HepG2 (cell line): ENCODE results near the gene CHL1. TPM values are rescaled to one million over a fixed set of nuclear protein-coding genes. Genes with fewer than 3 reads are reported as not detected.

Source experiments
- ATAC-seq: fragments of 200-7000 bp; cut with Tn5 transposase; 3 replicates; pipeline ENCODE4 v1.9.1; 2020; ENCODE audit warnings: mild to moderate bottlenecking, moderate library complexity
- BruUV-seq: library from RNA; stranded (reverse); fragments of 400-500 nt; replicated peaks from 2 replicates; lab custom pipeline; 2021; lab: Mats Ljungman, UMichigan
- CTCF ChIA-PET: fragments of 300-600 bp; formaldehyde crosslinking; extraction: SDS; loops from one replicate; lab custom pipeline; 2021; ENCODE audit warnings: low total read pairs, inconsistent platforms, low intra/inter-chr PET ratio; lab: Yijun Ruan, JAX
- POLR2A ChIA-PET: fragments of 350-600 bp; sonication (Branson Sonifier 250); formaldehyde crosslinking; loops from one replicate; lab custom pipeline; 2020; ENCODE audit warnings: antibody characterized with exemption, inconsistent platforms; lab: Yijun Ruan, JAX
- DNase-seq: peaks from one replicate; pipeline ENCODE4 v3.0.0-alpha.2; 2015; ENCODE audit warnings: low spot score
- FAIRE-seq: peaks from 3 replicates; lab custom pipeline; 2011; peaks lifted over from hg19 to GRCh38; lab: Jason Lieb, UNC
- H2AFZ ChIP-seq: one replicate; pipeline ENCODE4 v1.6.1; 2011; ENCODE audit warnings: low read length, inconsistent platforms
- H3K27ac ChIP-seq: fragments of 300-600 bp; 3 replicates; pipeline ENCODE4 v1.8.0; 2011; ENCODE audit warnings: mixed run types, mild to moderate bottlenecking, mixed read lengths, low read length, inconsistent platforms; ENCODE audit not compliant: insufficient read depth; ENCODE audit errors: extremely low read length
- H3K27me3 ChIP-seq, 2 experiments: fragments of 200-600 bp in 1 of 2; 2 replicates in 1 of 2; 3 replicates in 1 of 2; pipeline versions ENCODE4 v1.6.0 to v1.8.0; 2011; ENCODE audit warnings: low read length in 2 of 2, mild to moderate bottlenecking in 2 of 2, moderate library complexity in 2 of 2, inconsistent platforms in 1 of 2; ENCODE audit not compliant: insufficient read depth in 2 of 2, control insufficient read depth in 1 of 2
- H3K36me3 ChIP-seq, 2 experiments: fragments of 200-600 bp in 1 of 2; replicated peaks in 1 of 2; 2 replicates in 1 of 2; 3 replicates in 1 of 2; pipeline versions ENCODE4 v1.5.1 to v1.8.0; 2011; ENCODE audit warnings: low read length in 2 of 2, inconsistent platforms in 1 of 2; ENCODE audit not compliant: insufficient read depth in 2 of 2, control insufficient read depth in 1 of 2
- H3K4me1 ChIP-seq: 2 replicates; pipeline ENCODE4 v1.5.1; 2012; ENCODE audit warnings: low read length, inconsistent platforms; ENCODE audit not compliant: insufficient read depth
- H3K4me2 ChIP-seq: 2 replicates; pipeline ENCODE4 v1.6.0; 2011; ENCODE audit warnings: low read depth, low read length, inconsistent platforms
- H3K4me3 ChIP-seq, 3 experiments: fragments of 200-600 bp in 1 of 3; sonication (generic), shearing (Covaris generic) in 1 of 3; replicated peaks in 1 of 3; 2 replicates each; pipeline ENCODE4 v1.5.1; 2011 to 2016; ENCODE audit warnings: low read length in 3 of 3, inconsistent platforms in 2 of 3, low read depth in 2 of 3, mild to moderate bottlenecking in 2 of 3, control low read depth in 1 of 3, mixed read lengths in 1 of 3; ENCODE audit not compliant: insufficient read depth in 1 of 3
- H3K79me2 ChIP-seq: one replicate; pipeline ENCODE4 v1.6.1; 2011; ENCODE audit warnings: low read length, inconsistent platforms; ENCODE audit not compliant: insufficient read depth
- H3K9ac ChIP-seq: 2 replicates; pipeline ENCODE4 v1.6.0; 2011; ENCODE audit warnings: mild to moderate bottlenecking, low read depth, low read length, inconsistent platforms; ENCODE audit not compliant: insufficient read depth
- H3K9me3 ChIP-seq: 2 replicates; pipeline ENCODE4 v1.5.1; 2012; ENCODE audit warnings: mild to moderate bottlenecking, low read length
- H4K20me1 ChIP-seq: 2 replicates; pipeline ENCODE4 v1.6.0; 2011; ENCODE audit warnings: inconsistent platforms, mild to moderate bottlenecking, low read length, moderate library complexity; ENCODE audit not compliant: insufficient read depth
- AHR ChIP-seq: IDR thresholded peaks from 2 replicates; pipeline ENCODE4 v1.6.1; 2018; ENCODE audit warnings: missing genetic modification reagents, missing compliant biosample characterization
- ARNTL ChIP-seq: sonication (generic); formaldehyde crosslinking; IDR thresholded peaks from 2 replicates; pipeline ENCODE4 v1.4.0; 2020; ENCODE audit warnings: mild to moderate bottlenecking, missing genetic modification reagents
- BORCS8-MEF2B ChIP-seq: sonication (generic); formaldehyde crosslinking; IDR thresholded peaks from 2 replicates; pipeline ENCODE4 v1.8.0; 2022; ENCODE audit warnings: mild to moderate bottlenecking, missing genetic modification reagents
- KAT8 ChIP-seq: IDR thresholded peaks from 2 replicates; pipeline ENCODE4 v1.6.1; 2016; ENCODE audit warnings: missing genetic modification reagents, missing compliant biosample characterization
- KIAA2018 ChIP-seq: sonication (generic); formaldehyde crosslinking; IDR thresholded peaks from 2 replicates; pipeline ENCODE4 v1.5.0; 2020; ENCODE audit warnings: mild to moderate bottlenecking, missing genetic modification reagents, borderline replicate concordance
- NFYC ChIP-seq: IDR thresholded peaks from 2 replicates; pipeline ENCODE4 v1.6.1; 2016; ENCODE audit warnings: missing genetic modification reagents, missing compliant biosample characterization
- NONO ChIP-seq, 2 experiments: fragments of 450-650 bp in 1 of 2; sonication (generic) in 1 of 2; formaldehyde crosslinking in 1 of 2; IDR thresholded peaks in 1 of 2; conservative IDR thresholded peaks in 1 of 2; 2 replicates each; pipeline versions ENCODE4 v1.6.1 to v1.8.0; 2017 to 2022; ENCODE audit warnings: mild to moderate bottlenecking in 1 of 2, missing genetic modification reagents in 1 of 2, moderate library complexity in 1 of 2
- PHB2 ChIP-seq: fragments of 450-650 bp; IDR thresholded peaks from 2 replicates; pipeline ENCODE4 v1.6.1; 2018; ENCODE audit not compliant: partially characterized antibody
- RELA ChIP-seq: sonication (generic); formaldehyde crosslinking; IDR thresholded peaks from 2 replicates; pipeline ENCODE4 v1.4.0; 2020; ENCODE audit warnings: missing genetic modification reagents
- SIN3A ChIP-seq: IDR thresholded peaks from 2 replicates; pipeline ENCODE4 v1.6.1; 2011; ENCODE audit warnings: low read depth, mild to moderate bottlenecking, control low read depth, low read length, borderline replicate concordance
- U2AF1 ChIP-seq: fragments of 200-400 bp; formaldehyde crosslinking; optimal IDR thresholded peaks from 2 replicates; pipeline ENCODE3; 2017; ENCODE audit warnings: mild to moderate bottlenecking, low read depth, low read length
- ZNF296 ChIP-seq: sonication (generic); formaldehyde crosslinking; conservative IDR thresholded peaks from 2 replicates; pipeline ENCODE4 v1.5.0; 2020; ENCODE audit warnings: mild to moderate bottlenecking, missing genetic modification reagents
- WGBS: methylation state at CpG from one replicate; pipeline ENCODE4 v1.1.6; 2017; ENCODE audit warnings: low lambda C conversion rate; 5-methylcytosine and 5-hydroxymethylcytosine counted together
- in situ Hi-C: cut with HindIII; loops from 2 replicates; pipeline ENCODE4 v1.10.0; 2017; ENCODE audit warnings: low pct_unique_long_range_greater_than_20kb; ENCODE audit not compliant: extremely low pct_ligation_motif_present
- intact Hi-C: fragments of 100-400 bp; cut with micrococcal nuclease; formaldehyde crosslinking; loops from one replicate; pipeline ENCODE4 v1.10.0; 2022; ENCODE audit not compliant: unreplicated experiment
- polyA plus RNA-seq, 8 experiments: library from polyadenylated mRNA; depleted of rRNA in 3 of 8; stranded (reverse) in 7 of 8; unstranded in 1 of 8; fragments of >200 nt; fragmentation: Illumina TruSeq in 4 of 8; extraction: Trizol in 4 of 8; gene quantifications; 2 replicates each; pipeline versions ENCODE4 v1.2.1 to v1.2.3, GENCODE V29; 2011 to 2016; ENCODE audit warnings: low read depth in 4 of 8, missing spikeins in 1 of 8, mixed read lengths in 1 of 8; ENCODE audit not compliant: insufficient read depth in 1 of 8
- total RNA-seq, 5 experiments: library from RNA; depleted of rRNA; stranded (reverse); fragments of >200 nt; fragmentation: Illumina TruSeq; extraction: Trizol; gene quantifications; 2 replicates each; pipeline ENCODE4 v1.2.3, GENCODE V29; 2016; ENCODE audit warnings: low read depth in 1 of 5
- TF ChIP-seq, protein P1 (sequence below), 2 experiments: fragments of 450-650 bp in 1 of 2; sonication (generic) in 1 of 2; formaldehyde crosslinking; IDR thresholded peaks; 2 replicates each; pipeline versions ENCODE4 v1.5.0 to v1.8.0; 2020 to 2022; ENCODE audit warnings: mild to moderate bottlenecking in 1 of 2, missing genetic modification reagents in 1 of 2
- TF ChIP-seq, protein P2 (sequence below): fragments of 450-650 bp; IDR thresholded peaks from 2 replicates; pipeline ENCODE4 v1.6.1; 2017

CHL1 gene
- total and polyA plus RNA-seq, 2 of the 13 experiments (the other 11 are each of a cell fraction or from before 2014, with no cell fraction given) = not detected

- TF ChIP-seq KIAA2018 (CRISPR knock-in tag) = no peak
- TF ChIP-seq SIN3A = no peak
- TF ChIP-seq, all 625 proteins: peak for 0
Observed at GRCh38 chr3:339351-339750, 142.8 kb downstream of the CHL1 start (continued).

- H3K27me3 ChIP-seq = no peaks in the 10 kb centered on the region; a peak in 1 of 5 replicates
- ChIA-PET POLR2A (no interaction called here), CTCF (no interaction called here)
- H4K20me1 ChIP-seq = no peaks in the 10 kb centered on the region
- ATAC-seq (no peak), DNase-seq (no peak), FAIRE-seq (no peak)
- intact Hi-C loops (no loop called here), in situ Hi-C loops (no loop called here)
- H3K4me2 ChIP-seq = no peak overlapping the region
- H2AFZ ChIP-seq = no peak overlapping the region
- no peaks in the 10 kb centered on the region for H3K9me3 ChIP-seq
- no peak overlapping the region for H3K4me3 ChIP-seq
- H3K36me3 ChIP-seq = no peaks in the 10 kb centered on the region
- H3K4me1 ChIP-seq = no peaks in the 10 kb centered on the region
- no peak overlapping the region for H3K27ac ChIP-seq
- BruUV-seq = no TSS peak
- 30% methylated on average over 4 of the region's 4 CpGs for WGBS
- no peaks in the 10 kb centered on the region for H3K79me2 ChIP-seq
- no peak overlapping the region for H3K9ac ChIP-seq
- TF ChIP-seq, protein P1, sequence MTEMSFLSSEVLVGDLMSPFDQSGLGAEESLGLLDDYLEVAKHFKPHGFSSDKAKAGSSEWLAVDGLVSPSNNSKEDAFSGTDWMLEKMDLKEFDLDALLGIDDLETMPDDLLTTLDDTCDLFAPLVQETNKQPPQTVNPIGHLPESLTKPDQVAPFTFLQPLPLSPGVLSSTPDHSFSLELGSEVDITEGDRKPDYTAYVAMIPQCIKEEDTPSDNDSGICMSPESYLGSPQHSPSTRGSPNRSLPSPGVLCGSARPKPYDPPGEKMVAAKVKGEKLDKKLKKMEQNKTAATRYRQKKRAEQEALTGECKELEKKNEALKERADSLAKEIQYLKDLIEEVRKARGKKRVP (CRISPR knock-in tag; IDR thresholded peaks at IDR 0.05) = no peak
- TF ChIP-seq, protein P2, sequence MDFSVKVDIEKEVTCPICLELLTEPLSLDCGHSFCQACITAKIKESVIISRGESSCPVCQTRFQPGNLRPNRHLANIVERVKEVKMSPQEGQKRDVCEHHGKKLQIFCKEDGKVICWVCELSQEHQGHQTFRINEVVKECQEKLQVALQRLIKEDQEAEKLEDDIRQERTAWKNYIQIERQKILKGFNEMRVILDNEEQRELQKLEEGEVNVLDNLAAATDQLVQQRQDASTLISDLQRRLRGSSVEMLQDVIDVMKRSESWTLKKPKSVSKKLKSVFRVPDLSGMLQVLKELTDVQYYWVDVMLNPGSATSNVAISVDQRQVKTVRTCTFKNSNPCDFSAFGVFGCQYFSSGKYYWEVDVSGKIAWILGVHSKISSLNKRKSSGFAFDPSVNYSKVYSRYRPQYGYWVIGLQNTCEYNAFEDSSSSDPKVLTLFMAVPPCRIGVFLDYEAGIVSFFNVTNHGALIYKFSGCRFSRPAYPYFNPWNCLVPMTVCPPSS = no peak
- TF ChIP-seq U2AF1 = no peak
- TF ChIP-seq NFYC = no peak
- no peak for TF ChIP-seq NONO (IDR thresholded peaks at IDR 0.05)
- TF ChIP-seq NONO (CRISPR knock-in tag; conservative IDR thresholded peaks at IDR 0.05) = no peak
- no peak for TF ChIP-seq ZNF296
- TF ChIP-seq RELA (CRISPR knock-in tag) = no peak
- TF ChIP-seq BORCS8-MEF2B (CRISPR knock-in tag) = no peak
- no peak for TF ChIP-seq KAT8
- no peak for TF ChIP-seq PHB2
- TF ChIP-seq AHR (CRISPR knock-in tag) = no peak
- TF ChIP-seq ARNTL (CRISPR knock-in tag) = no peak
Observed at GRCh38 chr3:341998-342397, 145.4 kb downstream of the CHL1 start.
